ENCODE measurements around the gene KLF11. TPM values are rescaled to one million over a fixed set of nuclear protein-coding genes. Genes with fewer than 3 reads are reported as not detected.

Gene KLF11
- total and polyA plus RNA-seq, 3 experiments from 2014 or later = 5.8 to 7.5 (median 6.6) TPM

DNA sequence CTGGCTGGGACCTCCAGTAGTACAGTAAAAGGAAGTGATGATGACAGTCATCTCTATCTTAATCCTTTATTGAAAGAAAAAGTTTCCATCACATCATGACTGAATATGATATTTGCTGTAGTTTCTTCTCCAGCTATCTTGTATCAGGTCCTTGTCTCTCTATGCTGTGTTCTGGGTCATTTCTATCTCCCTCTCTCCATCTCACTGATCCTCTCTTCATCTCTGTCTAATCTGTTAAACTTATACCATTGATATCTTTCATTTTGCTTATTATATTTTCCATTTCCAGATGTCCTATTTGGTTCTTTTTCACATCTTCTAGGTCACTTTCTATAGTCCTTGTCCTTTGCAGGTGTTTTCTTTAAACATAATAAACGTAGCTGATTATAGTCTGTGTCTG is 24.5 kb downstream of the KLF11 start:
- H3K36me3 Mint-ChIP-seq = peaks cover 0 to 5% (median 1%) of the 10 kb centered on the region in 3 donors
- H3K4me1 Mint-ChIP-seq = peaks cover 3 to 6% (median 5%) of the 10 kb centered on the region in 3 donors
- peaks cover 0 to 3% (median 0%) of the 10 kb centered on the region in 5 donors for H3K9me3 Mint-ChIP-seq
- H3K4me3 ChIP-seq (ENCODE audit: low read length) = no peak overlapping the region
- ChIA-PET POLR2A (no interaction called here), CTCF (interaction anchor here (1.2 to 2.2 kb wide), 3 partner anchors 29 to 367 kb away, joined by 4 to 7 read pairs (median 6); no protein-coding TSS in a partner anchor)
- no peak for DNase-seq
- H3K27me3 Mint-ChIP-seq = peaks cover 7 to 18% of the 10 kb centered on the region in 2 donors
- H3K4me3 Mint-ChIP-seq = no peak overlapping the region
- no peaks in the 10 kb centered on the region for H3K36me3 ChIP-seq (ENCODE audit: insufficient read depth, low read length)
- H3K27ac ChIP-seq (ENCODE audit: low read depth, low read length) = no peak overlapping the region
- no peaks in the 10 kb centered on the region for H3K9me3 ChIP-seq (ENCODE audit: low read length)
- peak overlapping the region in 1 of 8 donors; percentile 75 for H3K27ac Mint-ChIP-seq
- H3K4me1 ChIP-seq (ENCODE audit: insufficient read depth, low read length) = no peaks in the 10 kb centered on the region
- H3K27me3 ChIP-seq (ENCODE audit: insufficient read depth, low read length, poor library complexity, severe bottlenecking) = no peaks in the 10 kb centered on the region

GRCh38 chr2:10071176-10071575 is 27.8 kb downstream of the KLF11 start:
- Histone ChIP-seq H3K4me1 (ENCODE audit: insufficient read depth, low read length) (no peaks in the 10 kb centered on the region), H3K36me3 (ENCODE audit: insufficient read depth, low read length) (no peaks in the 10 kb centered on the region), H3K27ac (ENCODE audit: low read depth, low read length) (no peak overlapping the region), H3K9me3 (ENCODE audit: low read length) (no peaks in the 10 kb centered on the region), H3K27me3 (ENCODE audit: insufficient read depth, low read length, poor library complexity, severe bottlenecking) (peaks cover 14% of the 10 kb centered on the region), H3K4me3 (ENCODE audit: low read length) (no peak overlapping the region)
- Mint-ChIP-seq H3K9me3 (peaks cover 0 to 3% (median 0%) of the 10 kb centered on the region in 5 donors), H3K27ac (no peak overlapping the region), H3K27me3 (peaks cover 18 to 39% of the 10 kb centered on the region in 2 donors), H3K36me3 (peaks cover 0 to 5% (median 1%) of the 10 kb centered on the region in 3 donors), H3K4me3 (no peak overlapping the region), H3K4me1 (peaks cover 3 to 6% (median 5%) of the 10 kb centered on the region in 3 donors)
- ChIA-PET CTCF (interaction anchor here (1.6 to 5.5 kb wide), 10 partner anchors 11 to 363 kb away, joined by 4 to 106 read pairs (median 16); partner anchors contain the start of gene CYS1), POLR2A (no interaction called here)
- no peak for DNase-seq

GRCh38 chr2:10071595-10071994 is 28.2 kb downstream of the KLF11 start:
- H3K9me3 ChIP-seq (ENCODE audit: low read length) = no peaks in the 10 kb centered on the region
- Mint-ChIP-seq H3K4me3 (no peak overlapping the region), H3K27me3 (peaks cover 20 to 41% of the 10 kb centered on the region in 2 donors), H3K9me3 (peaks cover 0 to 3% (median 0%) of the 10 kb centered on the region in 5 donors), H3K4me1 (peaks cover 3 to 6% (median 5%) of the 10 kb centered on the region in 3 donors), H3K27ac (no peak overlapping the region), H3K36me3 (peaks cover 0 to 5% (median 1%) of the 10 kb centered on the region in 3 donors)
- ChIA-PET POLR2A (no interaction called here), CTCF (interaction anchor here (0.9 to 5.5 kb wide), 22 partner anchors 8 to 584 kb away, joined by 3 to 106 read pairs (median 10); partner anchors contain the start of gene CYS1)
- no peaks in the 10 kb centered on the region for H3K4me1 ChIP-seq (ENCODE audit: insufficient read depth, low read length)
- H3K36me3 ChIP-seq (ENCODE audit: insufficient read depth, low read length) = no peaks in the 10 kb centered on the region
- H3K4me3 ChIP-seq (ENCODE audit: low read length) = no peak overlapping the region
- no peak for DNase-seq
- H3K27me3 ChIP-seq (ENCODE audit: insufficient read depth, low read length, poor library complexity, severe bottlenecking) = peaks cover 14% of the 10 kb centered on the region
- no peak overlapping the region for H3K27ac ChIP-seq (ENCODE audit: low read depth, low read length)

- ChIA-PET CTCF (interaction anchor here (0.6 to 5.5 kb wide), 45 partner anchors 9 to 593 kb away, joined by 3 to 106 read pairs (median 4); partner anchors contain the start of genes CYS1 and ODC1), POLR2A (interaction anchor here (0.6 kb wide), 2 partner anchors 45 to 52 kb away, joined by 4 to 5 read pairs; no protein-coding TSS in a partner anchor)
- no peaks in the 10 kb centered on the region for H3K9me3 ChIP-seq (ENCODE audit: low read length)
- Mint-ChIP-seq H3K9me3 (peaks cover 0 to 3% (median 0%) of the 10 kb centered on the region in 5 donors), H3K27ac (no peak overlapping the region), H3K4me1 (peaks cover 3 to 6% (median 5%) of the 10 kb centered on the region in 3 donors), H3K36me3 (peaks cover 0 to 3% (median 1%) of the 10 kb centered on the region in 3 donors), H3K27me3 (peaks cover 21 to 53% of the 10 kb centered on the region in 2 donors), H3K4me3 (no peak overlapping the region)
- H3K36me3 ChIP-seq (ENCODE audit: insufficient read depth, low read length) = no peaks in the 10 kb centered on the region
- H3K27me3 ChIP-seq (ENCODE audit: insufficient read depth, low read length, poor library complexity, severe bottlenecking) = peaks cover 14% of the 10 kb centered on the region
- no peaks in the 10 kb centered on the region for H3K4me1 ChIP-seq (ENCODE audit: insufficient read depth, low read length)
- H3K4me3 ChIP-seq (ENCODE audit: low read length) = no peak overlapping the region
- DNase-seq = peak; percentile 62 to 83 (median 72)
- H3K27ac ChIP-seq (ENCODE audit: low read depth, low read length) = no peak overlapping the region
Measured at GRCh38 chr2:10072656-10073480, 29.5 kb downstream of the KLF11 start.

- Mint-ChIP-seq H3K9me3 (no peaks in the 10 kb centered on the region), H3K36me3 (peaks cover 0 to 2% (median 0%) of the 10 kb centered on the region in 3 donors), H3K4me1 (peaks cover 3 to 13% (median 7%) of the 10 kb centered on the region in 3 donors), H3K4me3 (no peak overlapping the region), H3K27ac (no peak overlapping the region), H3K27me3 (peaks cover 27 to 61% of the 10 kb centered on the region in 2 donors)
- H3K27ac ChIP-seq (ENCODE audit: low read depth, low read length) = no peak overlapping the region
- H3K36me3 ChIP-seq (ENCODE audit: insufficient read depth, low read length) = no peaks in the 10 kb centered on the region
- ChIA-PET POLR2A (interaction anchor here (0.5 kb wide), 1 partner anchor 357 kb away, joined by 6 read pairs; no protein-coding TSS in a partner anchor), CTCF (interaction anchor here (1.5 to 5.5 kb wide), 15 partner anchors 8 to 361 kb away, joined by 3 to 106 read pairs (median 13); partner anchors contain the start of genes CYS1 and RRM2)
- H3K9me3 ChIP-seq (ENCODE audit: low read length) = no peaks in the 10 kb centered on the region
- peaks cover under 1% of the 10 kb centered on the region for H3K4me1 ChIP-seq (ENCODE audit: insufficient read depth, low read length)
- H3K27me3 ChIP-seq (ENCODE audit: insufficient read depth, low read length, poor library complexity, severe bottlenecking) = peaks cover 22% of the 10 kb centered on the region
- DNase-seq = no peak
- no peak overlapping the region for H3K4me3 ChIP-seq (ENCODE audit: low read length)
Measured at GRCh38 chr2:10073706-10074105, 30.4 kb downstream of the KLF11 start.

DNA sequence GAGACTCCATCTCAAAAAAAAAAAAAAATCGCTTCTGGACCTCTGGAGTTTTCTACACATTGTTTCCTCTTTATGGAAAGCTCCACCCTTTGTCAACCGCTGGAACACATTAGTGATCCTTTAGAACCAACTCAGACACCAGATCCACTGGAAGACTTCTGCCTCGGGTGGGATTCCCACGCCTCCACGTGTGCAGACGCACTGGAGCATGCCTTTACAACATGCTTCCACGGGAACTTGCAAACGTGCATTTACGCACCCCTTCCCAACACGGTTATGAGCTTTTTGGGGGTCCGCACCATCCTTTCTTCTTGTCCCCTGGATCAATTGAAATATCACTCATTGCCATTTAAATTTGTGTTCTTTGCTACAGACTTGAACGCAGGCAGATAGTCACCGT is 31.8 kb downstream of the KLF11 start:
- Mint-ChIP-seq H3K36me3 (peaks cover 0 to 2% (median 0%) of the 10 kb centered on the region in 3 donors), H3K9me3 (no peaks in the 10 kb centered on the region), H3K27me3 (peaks cover 33 to 68% of the 10 kb centered on the region in 2 donors), H3K27ac (peak overlapping the region in 1 of 8 donors; percentile 43), H3K4me1 (peaks cover 5 to 20% (median 14%) of the 10 kb centered on the region in 3 donors), H3K4me3 (no peak overlapping the region)
- no peak for DNase-seq
- Histone ChIP-seq H3K4me1 (ENCODE audit: insufficient read depth, low read length) (peaks cover 7% of the 10 kb centered on the region), H3K36me3 (ENCODE audit: insufficient read depth, low read length) (no peaks in the 10 kb centered on the region), H3K4me3 (ENCODE audit: low read length) (no peak overlapping the region), H3K27ac (ENCODE audit: low read depth, low read length) (no peak overlapping the region), H3K9me3 (ENCODE audit: low read length) (no peaks in the 10 kb centered on the region), H3K27me3 (ENCODE audit: insufficient read depth, low read length, poor library complexity, severe bottlenecking) (peaks cover 29% of the 10 kb centered on the region)
- ChIA-PET POLR2A (interaction anchor here (0.6 kb wide), 1 partner anchor 360 kb away, joined by 4 read pairs; no protein-coding TSS in a partner anchor), CTCF (interaction anchor here (0.9 to 1.8 kb wide), 4 partner anchors 18 to 360 kb away, joined by 3 to 13 read pairs (median 4); partner anchors contain the start of gene RRM2)

GRCh38 chr2:10075571-10076209 is 32.3 kb downstream of the KLF11 start:
- POLR2A ChIA-PET = no interaction called here
- CTCF ChIA-PET = interaction anchor here (0.9 to 1.8 kb wide), 3 partner anchors 18 to 359 kb away, joined by 3 to 13 read pairs (median 4); no protein-coding TSS in a partner anchor
- no peak overlapping the region for H3K27ac Mint-ChIP-seq

More at GRCh38 chr2:10075571-10076209, 32.3 kb downstream of the KLF11 start:
- DNase-seq = no peak
- H3K4me1 ChIP-seq (ENCODE audit: insufficient read depth, low read length) = peaks cover 9% of the 10 kb centered on the region
- H3K36me3 Mint-ChIP-seq = peaks cover 0 to 2% (median 0%) of the 10 kb centered on the region in 3 donors
- H3K9me3 ChIP-seq (ENCODE audit: low read length) = no peaks in the 10 kb centered on the region
- no peaks in the 10 kb centered on the region for H3K36me3 ChIP-seq (ENCODE audit: insufficient read depth, low read length)
- no peak overlapping the region for H3K27ac ChIP-seq (ENCODE audit: low read depth, low read length)
- peaks cover 34 to 69% of the 10 kb centered on the region in 2 donors for H3K27me3 Mint-ChIP-seq
- H3K9me3 Mint-ChIP-seq = no peaks in the 10 kb centered on the region
- peaks cover 30% of the 10 kb centered on the region for H3K27me3 ChIP-seq (ENCODE audit: insufficient read depth, low read length, poor library complexity, severe bottlenecking)
- H3K4me3 Mint-ChIP-seq = no peak overlapping the region
- peaks cover 5 to 21% (median 17%) of the 10 kb centered on the region in 3 donors for H3K4me1 Mint-ChIP-seq
- no peak overlapping the region for H3K4me3 ChIP-seq (ENCODE audit: low read length)
